Measurements from ENCODE around the gene RNH1. TPM values are rescaled to one million over a fixed set of nuclear protein-coding genes. Genes with fewer than 3 reads are reported as not detected.

The RNH1 gene
- total RNA-seq, 1 donor from 2014 or later = 38.7 TPM

- no peak for FAIRE-seq
- no peak for DNase-seq (ENCODE audit: low spot score in 2 of 2)
These were observed 60.2 kb downstream of the RNH1 start for GRCh38 chr11:446891-447290.

- FAIRE-seq = no peak
- no peak for DNase-seq (ENCODE audit: low spot score in 2 of 2)
These were observed 61.1 kb downstream of the RNH1 start for GRCh38 chr11:445765-446588.

Other genes starting within 250 kb of the RNH1 start
- not detected for gene NLRP6, start 228.8 kb downstream of the RNH1 start, total RNA-seq
- 0.41 TPM for gene PGGHG, start 218.1 kb downstream of the RNH1 start, total RNA-seq
- not detected for gene IFITM5, start 207.7 kb downstream of the RNH1 start, total RNA-seq
- 5.3 TPM for gene IFITM2, start 199.4 kb downstream of the RNH1 start, total RNA-seq
- gene IFITM1, start 193.2 kb downstream of the RNH1 start, total RNA-seq = 6.9 TPM
- 1.6 TPM for gene IFITM3, start 186.4 kb downstream of the RNH1 start, total RNA-seq
- gene B4GALNT4, start 137.7 kb downstream of the RNH1 start, total RNA-seq = 88.9 TPM
- not detected for gene PKP3, start 113.0 kb downstream of the RNH1 start, total RNA-seq
- 7.3 TPM for gene SIGIRR, start 92.2 kb downstream of the RNH1 start, total RNA-seq
- not detected for gene ANO9, start 65.2 kb downstream of the RNH1 start, total RNA-seq
- gene PTDSS2, start 57.0 kb downstream of the RNH1 start, total RNA-seq = 21.6 TPM
- gene HRAS, start 28.3 kb upstream of the RNH1 start, total RNA-seq = 43.6 TPM
- 1.2 TPM for gene LRRC56, start 30.3 kb upstream of the RNH1 start, total RNA-seq
- not detected for gene LMNTD2, start 53.5 kb upstream of the RNH1 start, total RNA-seq
- gene RASSF7, start 53.7 kb upstream of the RNH1 start, total RNA-seq = 2.0 TPM
- gene PHRF1, start 69.2 kb upstream of the RNH1 start, total RNA-seq = 30.6 TPM
- 0.82 TPM for gene IRF7, start 108.7 kb upstream of the RNH1 start, total RNA-seq
- gene CDHR5, start 117.7 kb upstream of the RNH1 start, total RNA-seq = not detected
- not detected for gene SCT, start 119.9 kb upstream of the RNH1 start, total RNA-seq
- gene DRD4, start 130.0 kb upstream of the RNH1 start, total RNA-seq = not detected
- 60.3 TPM for gene DEAF1, start 188.0 kb upstream of the RNH1 start, total RNA-seq
- gene TMEM80, start 188.6 kb upstream of the RNH1 start, total RNA-seq = 11.8 TPM
- 0.41 TPM for gene EPS8L2, start 199.0 kb upstream of the RNH1 start, total RNA-seq
- gene TALDO1, start 240.2 kb upstream of the RNH1 start, total RNA-seq = 77.9 TPM

Data from frontal cortex (tissue), 4 donors.